ENCODE data around the gene SLC22A23. TPM values are rescaled to one million over a fixed set of nuclear protein-coding genes. Genes with fewer than 3 reads are reported as not detected.

SLC22A23 gene
- total RNA-seq, 2 experiments from 2014 or later: 0.90 to 1.0 TPM

- peaks cover 32% of the 10 kb centered on the region for H3K4me1 Mint-ChIP-seq (ENCODE audit: low read depth)
- peak overlapping the region; percentile 92 for H3K4me3 Mint-ChIP-seq
- DNase-seq: peak; percentile 46
- ChIA-PET CTCF (interaction anchor here (0.7 to 2.1 kb wide), 9 partner anchors 8 to 473 kb away, joined by 3 to 9 read pairs (median 5); no protein-coding TSS in a partner anchor), POLR2A (interaction anchor here (1.1 to 1.2 kb wide), 3 partner anchors 8 to 14 kb away, joined by 3 to 5 read pairs (median 4); no protein-coding TSS in a partner anchor)
- peaks cover 17% of the 10 kb centered on the region for H3K36me3 Mint-ChIP-seq
- H3K9me3 Mint-ChIP-seq: no peaks in the 10 kb centered on the region
- no peaks in the 10 kb centered on the region for H3K27me3 Mint-ChIP-seq
- peak overlapping the region; percentile 84 for H3K27ac Mint-ChIP-seq
- intact Hi-C loops (cut with micrococcal nuclease): loop anchor here (2.0 kb wide), 3 partner anchors 133 to 191 kb away; partner anchors contain the start of genes BPHL and RIPK1
Measured at GRCh38 chr6:3259491-3259958, 197.3 kb downstream of the SLC22A23 start.

DNA sequence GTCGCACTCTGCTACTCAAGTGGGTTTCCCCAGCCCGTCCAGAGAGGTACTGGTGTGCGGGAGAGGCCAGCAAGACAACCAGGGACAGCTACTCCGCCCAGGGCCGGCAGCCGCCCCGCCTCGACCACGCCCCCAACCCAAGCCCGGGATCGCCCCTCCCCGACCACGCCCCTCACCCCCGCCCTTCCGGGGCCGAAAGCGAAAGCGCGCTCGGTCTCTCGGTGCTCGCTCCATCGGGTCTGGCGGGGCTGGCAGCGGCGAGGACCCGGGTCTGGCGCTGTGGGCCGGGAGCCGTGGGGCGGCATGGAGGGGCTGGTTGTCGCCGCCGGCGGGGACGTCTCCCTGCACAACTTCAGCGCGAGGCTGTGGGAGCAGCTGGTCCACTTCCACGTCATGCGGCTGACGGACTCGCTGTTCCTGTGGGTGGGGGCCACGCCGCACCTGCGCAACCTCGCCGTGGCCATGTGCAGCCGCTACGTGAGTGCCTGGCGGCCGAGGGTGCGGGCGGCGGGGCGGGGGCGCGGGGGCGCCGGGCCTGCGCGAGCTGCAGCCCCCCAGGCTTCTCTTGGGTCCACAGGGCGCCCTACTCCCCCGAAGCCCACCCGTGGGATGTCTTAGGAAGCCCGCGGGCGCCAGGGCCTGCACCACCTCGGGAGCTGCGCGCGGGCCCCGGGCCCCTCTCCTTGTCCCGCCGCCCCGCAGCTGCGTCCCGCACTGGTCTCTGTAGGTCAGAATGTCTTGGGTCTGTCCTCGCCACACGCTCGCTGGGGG, 197.9 kb downstream of the SLC22A23 start, which contains the start of gene PSMG4:
Gene PSMG4 (plus strand): TSS at position 228 of the 771 bp plus-strand sequence. CDS start 76 bp downstream, at position 304.
- intact Hi-C loops (cut with micrococcal nuclease): loop anchor here (1.0 to 2.0 kb wide), 4 partner anchors 132 to 260 kb away; partner anchors contain the start of genes BPHL, NQO2 and RIPK1
- peaks cover 32% of the 10 kb centered on the region for H3K4me1 Mint-ChIP-seq (ENCODE audit: low read depth)
- H3K27ac Mint-ChIP-seq: peak within 1 kb of the TSS; percentile 84
- peak; percentile 96 for DNase-seq
- peaks cover 14% of the 10 kb centered on the region for H3K36me3 Mint-ChIP-seq
- POLR2A ChIA-PET: interaction anchor here (1.1 to 1.2 kb wide), 3 partner anchors 9 to 15 kb away, joined by 3 to 5 read pairs (median 4); no protein-coding TSS in a partner anchor
- H3K9me3 Mint-ChIP-seq: peaks cover 3% of the 10 kb centered on the region
- no peaks in the 10 kb centered on the region for H3K27me3 Mint-ChIP-seq
- peak within 1 kb of the TSS; percentile 92 for H3K4me3 Mint-ChIP-seq
- CTCF ChIA-PET: interaction anchor here (0.7 to 2.1 kb wide), 9 partner anchors 7 to 473 kb away, joined by 3 to 9 read pairs (median 5); no protein-coding TSS in a partner anchor

- peaks cover 3% of the 10 kb centered on the region for H3K9me3 Mint-ChIP-seq
- H3K4me3 Mint-ChIP-seq: peak overlapping the region; percentile 64
- ChIA-PET POLR2A (interaction anchor here (1.1 kb wide), 1 partner anchor 9 kb away, joined by 3 read pairs; no protein-coding TSS in a partner anchor), CTCF (interaction anchor here (1.5 to 2.1 kb wide), 2 partner anchors 96 to 195 kb away, joined by 6 read pairs; no protein-coding TSS in a partner anchor)
- DNase-seq: no peak
- H3K36me3 Mint-ChIP-seq: peaks cover 11% of the 10 kb centered on the region
- H3K27me3 Mint-ChIP-seq: no peaks in the 10 kb centered on the region
- H3K27ac Mint-ChIP-seq: no peak overlapping the region
- H3K4me1 Mint-ChIP-seq (ENCODE audit: low read depth): peaks cover 28% of the 10 kb centered on the region
- intact Hi-C loops (cut with micrococcal nuclease): loop anchor here (1.0 to 2.0 kb wide), 4 partner anchors 131 to 259 kb away; partner anchors contain the start of genes BPHL, NQO2 and RIPK1
Measured at GRCh38 chr6:3258201-3258600, 198.6 kb downstream of the SLC22A23 start.

DNA sequence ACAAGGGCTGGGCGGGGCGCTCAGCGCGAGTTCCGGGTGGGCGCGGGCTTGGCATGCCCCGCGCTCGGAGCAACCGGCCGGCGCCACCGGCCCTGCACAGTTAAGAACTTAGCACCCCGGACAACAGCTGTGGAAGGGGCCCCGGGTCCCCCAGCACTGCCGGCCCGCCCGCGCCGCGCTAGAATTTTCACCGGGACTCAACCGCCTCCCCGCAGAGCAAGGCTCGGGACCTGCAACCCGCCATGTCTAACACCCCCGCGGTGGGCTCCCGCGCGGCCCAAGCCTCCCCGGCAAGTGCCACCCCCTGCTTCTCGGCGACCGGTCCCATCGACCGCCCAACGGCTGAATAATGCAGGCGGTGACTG, 203.3 kb downstream of the SLC22A23 start:
- Mint-ChIP-seq H3K9me3 (peaks cover 3% of the 10 kb centered on the region), H3K27ac (no peak overlapping the region), H3K4me3 (no peak overlapping the region), H3K36me3 (no peaks in the 10 kb centered on the region), H3K4me1 (ENCODE audit: low read depth) (peaks cover 4% of the 10 kb centered on the region), H3K27me3 (peaks cover 15% of the 10 kb centered on the region)
- intact Hi-C loops (cut with micrococcal nuclease): no loop called here
- ChIA-PET CTCF (interaction anchor here (7.2 kb wide), 1 partner anchor 129 kb away, joined by 122 read pairs; no protein-coding TSS in a partner anchor), POLR2A (no interaction called here)
- DNase-seq: no peak

DNA sequence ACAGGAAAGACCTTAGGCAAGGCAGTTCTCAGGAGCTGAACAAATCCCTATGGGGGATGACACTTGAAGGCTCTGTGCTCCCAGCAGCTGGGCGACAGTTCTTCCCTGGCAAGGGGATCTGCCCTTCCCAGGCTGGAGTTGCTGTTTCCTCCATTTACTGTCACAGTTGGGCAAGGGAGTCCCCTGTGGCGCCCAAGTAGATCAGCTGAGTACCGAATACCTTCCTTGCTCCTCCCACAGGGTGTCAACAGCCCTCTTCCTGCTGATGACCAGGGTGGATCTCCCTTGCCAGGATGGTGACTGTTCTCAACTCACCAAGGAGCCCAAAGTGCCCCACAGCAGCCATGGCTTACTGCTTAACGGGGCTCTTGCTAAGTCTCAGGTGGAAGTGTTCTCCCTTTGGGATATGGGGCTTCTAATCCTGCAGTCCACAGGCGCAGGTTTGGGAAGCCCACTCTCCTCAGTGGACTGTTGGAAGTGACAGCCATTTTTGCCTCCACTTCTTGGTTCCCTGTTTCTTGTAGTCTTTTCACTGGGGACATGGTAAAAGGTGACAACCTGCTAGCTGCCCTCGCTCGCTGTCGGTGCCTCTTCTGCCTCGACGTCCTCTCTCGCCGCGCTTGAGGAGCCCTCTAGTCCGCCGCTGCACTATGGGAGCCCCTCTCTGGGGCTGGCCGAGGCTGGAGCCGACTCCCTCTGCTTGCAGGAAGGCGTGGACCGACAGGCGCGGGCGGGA, 203.8 kb downstream of the SLC22A23 start:
- Mint-ChIP-seq H3K27me3 (peaks cover 21% of the 10 kb centered on the region), H3K4me3 (no peak overlapping the region), H3K9me3 (peaks cover 3% of the 10 kb centered on the region), H3K4me1 (ENCODE audit: low read depth) (peaks cover 4% of the 10 kb centered on the region), H3K27ac (no peak overlapping the region), H3K36me3 (no peaks in the 10 kb centered on the region)
- ChIA-PET POLR2A (interaction anchor here (1.2 kb wide), 1 partner anchor 91 kb away, joined by 4 read pairs; no protein-coding TSS in a partner anchor), CTCF (interaction anchor here (1.8 to 7.2 kb wide), 2 partner anchors 96 to 129 kb away, joined by 5 to 122 read pairs; partner anchors contain the start of gene TUBB2A)
- intact Hi-C loops (cut with micrococcal nuclease): no loop called here
- DNase-seq: no peak

DNA sequence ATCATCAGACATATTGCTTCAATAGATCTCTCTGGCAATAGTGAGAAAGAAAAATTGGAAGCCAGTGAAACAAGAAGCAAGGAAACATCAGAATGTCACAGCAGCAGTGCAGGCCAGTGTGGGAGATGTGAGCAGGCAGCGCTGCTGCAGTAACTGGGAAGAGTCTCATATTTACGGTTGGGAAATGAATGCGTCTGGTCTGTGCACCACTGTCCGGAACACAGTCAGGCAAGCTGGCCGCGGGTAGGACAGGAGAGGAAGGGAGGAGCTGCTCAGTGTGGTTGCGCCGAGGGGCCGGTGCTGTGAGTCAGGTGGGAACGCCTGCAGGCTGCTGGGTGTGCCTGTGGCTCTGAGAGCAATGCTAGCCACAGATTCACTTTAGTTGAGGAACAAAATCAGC, 204.5 kb downstream of the SLC22A23 start:
- no peaks in the 10 kb centered on the region for H3K36me3 Mint-ChIP-seq
- peaks cover 3% of the 10 kb centered on the region for H3K9me3 Mint-ChIP-seq
- intact Hi-C loops (cut with micrococcal nuclease): no loop called here
- POLR2A ChIA-PET: interaction anchor here (1.2 kb wide), 1 partner anchor 90 kb away, joined by 4 read pairs; no protein-coding TSS in a partner anchor
- peaks cover 4% of the 10 kb centered on the region for H3K4me1 Mint-ChIP-seq (ENCODE audit: low read depth)
- H3K27me3 Mint-ChIP-seq: peaks cover 24% of the 10 kb centered on the region
- CTCF ChIA-PET: interaction anchor here (1.2 to 7.2 kb wide), 11 partner anchors 13 to 201 kb away, joined by 3 to 122 read pairs (median 8); partner anchors contain the start of gene TUBB2A
- DNase-seq: no peak
- no peak overlapping the region for H3K27ac Mint-ChIP-seq
- no peak overlapping the region for H3K4me3 Mint-ChIP-seq

- peaks cover 4% of the 10 kb centered on the region for H3K4me1 Mint-ChIP-seq (ENCODE audit: low read depth)
- DNase-seq: peak; percentile 87
- intact Hi-C loops (cut with micrococcal nuclease): loop anchor here (1.0 to 2.0 kb wide), 3 partner anchors 23 to 125 kb away; no protein-coding TSS in a partner anchor
- H3K4me3 Mint-ChIP-seq: no peak overlapping the region
- peaks cover 3% of the 10 kb centered on the region for H3K9me3 Mint-ChIP-seq
- ChIA-PET CTCF (interaction anchor here (0.6 to 7.2 kb wide), 39 partner anchors 8 to 261 kb away, joined by 3 to 122 read pairs (median 5); partner anchors contain the start of gene TUBB2A), POLR2A (interaction anchor here (1.2 kb wide), 1 partner anchor 89 kb away, joined by 4 read pairs; no protein-coding TSS in a partner anchor)
- no peak overlapping the region for H3K27ac Mint-ChIP-seq
- no peaks in the 10 kb centered on the region for H3K36me3 Mint-ChIP-seq
- H3K27me3 Mint-ChIP-seq: peaks cover 24% of the 10 kb centered on the region
Measured at GRCh38 chr6:3251462-3252314, 205.2 kb downstream of the SLC22A23 start.

DNA sequence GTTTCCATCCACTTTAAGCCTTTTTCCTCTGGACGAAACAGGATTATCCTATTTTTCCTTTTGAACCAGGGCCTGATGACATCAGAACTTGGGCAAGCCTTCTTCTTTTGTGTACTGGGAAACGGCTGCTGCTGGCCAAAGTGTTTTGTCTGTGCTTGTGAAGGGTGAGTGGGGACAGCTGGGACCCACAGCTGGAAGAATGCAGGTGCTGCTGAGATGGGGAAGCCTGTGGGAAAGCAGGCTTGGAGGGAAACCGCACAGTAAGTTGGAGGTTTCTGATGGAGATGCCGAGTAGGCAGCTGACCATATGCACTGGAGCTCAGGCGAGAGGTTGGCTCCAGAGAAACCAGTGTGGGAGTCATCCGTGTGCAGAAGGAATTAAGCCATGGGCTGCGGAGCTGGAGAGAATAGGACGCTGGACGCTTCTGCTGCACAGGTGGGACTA, 206.6 kb downstream of the SLC22A23 start:
- ChIA-PET POLR2A (no interaction called here), CTCF (interaction anchor here (0.6 to 7.2 kb wide), 14 partner anchors 11 to 214 kb away, joined by 3 to 122 read pairs (median 6); no protein-coding TSS in a partner anchor)
- Mint-ChIP-seq H3K9me3 (peaks cover 3% of the 10 kb centered on the region), H3K27me3 (peaks cover 27% of the 10 kb centered on the region), H3K36me3 (no peaks in the 10 kb centered on the region), H3K27ac (no peak overlapping the region), H3K4me1 (ENCODE audit: low read depth) (peaks cover 4% of the 10 kb centered on the region), H3K4me3 (no peak overlapping the region)
- DNase-seq: no peak
- intact Hi-C loops (cut with micrococcal nuclease): loop anchor here (2.0 kb wide), 2 partner anchors 21 to 41 kb away; no protein-coding TSS in a partner anchor

DNA sequence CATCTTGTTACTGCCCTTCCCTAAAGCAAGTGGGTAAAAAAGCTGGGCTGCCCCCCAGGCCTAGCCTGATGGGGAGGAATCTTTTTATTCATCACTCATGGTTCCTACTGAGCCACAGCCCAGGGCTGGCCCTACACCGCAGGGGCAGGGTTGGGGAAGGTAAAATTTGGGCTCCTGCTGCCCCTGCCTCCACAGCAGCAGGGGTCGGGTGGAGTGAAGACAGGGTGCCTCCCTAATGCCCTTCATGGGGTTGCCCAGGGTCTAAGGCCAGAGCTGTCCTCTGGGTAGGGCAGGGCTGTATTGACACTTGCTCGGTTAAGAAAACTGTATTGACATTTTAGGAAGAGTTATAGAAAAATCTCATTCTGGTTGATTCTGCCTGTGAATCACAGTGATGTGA, 207.0 kb downstream of the SLC22A23 start:
- peaks cover 4% of the 10 kb centered on the region for H3K4me1 Mint-ChIP-seq (ENCODE audit: low read depth)
- H3K27ac Mint-ChIP-seq: no peak overlapping the region
- H3K36me3 Mint-ChIP-seq: no peaks in the 10 kb centered on the region
- POLR2A ChIA-PET: no interaction called here
- intact Hi-C loops (cut with micrococcal nuclease): loop anchor here (2.0 kb wide), 2 partner anchors 21 to 41 kb away; no protein-coding TSS in a partner anchor
- CTCF ChIA-PET: interaction anchor here (0.6 to 7.2 kb wide), 8 partner anchors 12 to 215 kb away, joined by 3 to 122 read pairs (median 9); no protein-coding TSS in a partner anchor
- H3K9me3 Mint-ChIP-seq: peaks cover 3% of the 10 kb centered on the region
- peaks cover 27% of the 10 kb centered on the region for H3K27me3 Mint-ChIP-seq
- no peak for DNase-seq
- no peak overlapping the region for H3K4me3 Mint-ChIP-seq

DNA sequence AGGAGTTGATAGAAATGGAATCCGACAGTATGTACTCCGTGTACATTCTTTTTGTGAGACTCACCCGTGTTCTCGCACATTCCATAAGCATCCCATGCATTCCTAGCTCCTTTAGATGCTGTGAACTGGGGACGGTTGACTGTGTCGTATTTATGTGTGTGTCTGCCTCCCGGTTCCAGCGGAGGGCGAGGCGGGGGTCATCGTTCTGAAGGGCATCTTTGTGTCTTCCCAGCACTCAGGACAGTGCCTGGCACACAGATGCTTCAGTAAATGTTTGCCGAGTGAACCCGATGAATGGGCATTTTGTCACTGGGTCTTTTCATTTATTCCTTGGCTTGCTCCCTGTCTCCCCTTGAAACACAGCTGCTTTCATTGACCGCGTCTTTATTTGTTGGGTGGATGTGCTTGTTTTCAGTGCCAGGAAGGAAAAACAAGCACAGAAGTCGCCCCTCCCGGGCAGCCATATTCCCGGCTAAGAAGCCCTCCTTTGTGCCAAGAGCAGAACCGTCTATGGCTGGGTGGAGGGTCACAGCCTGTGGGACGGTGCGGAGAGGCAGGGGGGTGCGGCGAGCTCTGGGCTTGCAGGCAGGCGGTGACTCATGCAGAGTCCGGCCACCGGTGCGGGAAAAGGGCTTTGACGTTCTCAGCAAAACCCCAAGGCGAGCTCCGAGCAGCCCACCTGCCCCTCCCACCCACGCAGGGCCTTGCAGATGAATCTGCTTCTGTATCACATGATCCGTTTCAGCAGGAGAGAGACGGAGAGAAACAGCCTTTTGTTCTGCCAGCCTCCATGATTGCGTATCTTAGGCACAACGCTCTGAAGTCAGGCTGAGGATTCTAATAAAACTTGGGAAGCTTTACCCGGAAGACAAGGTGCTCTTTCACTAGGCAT, 209.3 kb downstream of the SLC22A23 start:
- H3K27ac Mint-ChIP-seq: no peak overlapping the region
- H3K27me3 Mint-ChIP-seq: peaks cover 36% of the 10 kb centered on the region
- no peaks in the 10 kb centered on the region for H3K36me3 Mint-ChIP-seq
- POLR2A ChIA-PET: no interaction called here
- peaks cover 4% of the 10 kb centered on the region for H3K4me1 Mint-ChIP-seq (ENCODE audit: low read depth)
- no peak for DNase-seq
- no peaks in the 10 kb centered on the region for H3K9me3 Mint-ChIP-seq
- no peak overlapping the region for H3K4me3 Mint-ChIP-seq
- CTCF ChIA-PET: interaction anchor here (0.7 to 0.8 kb wide), 2 partner anchors 37 to 163 kb away, joined by 3 read pairs; no protein-coding TSS in a partner anchor
- intact Hi-C loops (cut with micrococcal nuclease): no loop called here

Data from activated CD4-positive, alpha-beta memory T cell treated with anti-CD3 and anti-CD28 coated beads for 36 hours (primary cell).